PC-9 (cell line): ENCODE data around the gene TMEFF1.
"Not testable (repeated sequence)": the region's sequence is repeated elsewhere in the genome, so short reads cannot be mapped to it uniquely, and the experiment has no call there.

Experiments used
- EZH2 ChIP-seq: fragments of 200-600 bp; sonication (generic); IDR thresholded peaks from 2 replicates; pipeline ENCODE4 v1.8.0; 2017; ENCODE audit warnings: antibody characterized with exemption, low read depth
- TF ChIP-seq, protein P1 (sequence below): fragments of 200-600 bp; sonication (generic); conservative IDR thresholded peaks from 2 replicates; pipeline ENCODE4 v1.6.1; 2017; ENCODE audit warnings: mixed run types, antibody characterized with exemption, mild to moderate bottlenecking, moderate library complexity

DNA sequence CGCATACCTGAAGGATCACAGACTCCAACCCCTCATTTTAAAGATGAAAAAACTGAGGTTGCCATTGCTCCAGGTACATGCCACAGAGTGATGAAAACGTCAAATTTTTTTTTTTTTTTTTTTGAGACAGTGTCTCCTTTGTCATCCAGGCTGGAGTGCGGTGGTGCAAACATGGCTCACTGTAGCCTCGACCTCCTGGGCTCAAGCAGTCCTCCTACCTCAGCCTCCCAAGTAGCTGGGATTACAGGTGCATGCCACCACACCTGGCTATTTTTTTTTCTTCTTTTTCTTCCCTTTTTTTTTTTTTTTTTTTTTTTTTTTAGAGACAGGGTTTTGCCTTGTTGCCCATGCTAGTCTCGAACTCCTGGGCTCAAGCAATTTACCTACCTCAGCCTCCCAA, 32.5 kb upstream of the TMEFF1 start:
- TF ChIP-seq, protein P1, sequence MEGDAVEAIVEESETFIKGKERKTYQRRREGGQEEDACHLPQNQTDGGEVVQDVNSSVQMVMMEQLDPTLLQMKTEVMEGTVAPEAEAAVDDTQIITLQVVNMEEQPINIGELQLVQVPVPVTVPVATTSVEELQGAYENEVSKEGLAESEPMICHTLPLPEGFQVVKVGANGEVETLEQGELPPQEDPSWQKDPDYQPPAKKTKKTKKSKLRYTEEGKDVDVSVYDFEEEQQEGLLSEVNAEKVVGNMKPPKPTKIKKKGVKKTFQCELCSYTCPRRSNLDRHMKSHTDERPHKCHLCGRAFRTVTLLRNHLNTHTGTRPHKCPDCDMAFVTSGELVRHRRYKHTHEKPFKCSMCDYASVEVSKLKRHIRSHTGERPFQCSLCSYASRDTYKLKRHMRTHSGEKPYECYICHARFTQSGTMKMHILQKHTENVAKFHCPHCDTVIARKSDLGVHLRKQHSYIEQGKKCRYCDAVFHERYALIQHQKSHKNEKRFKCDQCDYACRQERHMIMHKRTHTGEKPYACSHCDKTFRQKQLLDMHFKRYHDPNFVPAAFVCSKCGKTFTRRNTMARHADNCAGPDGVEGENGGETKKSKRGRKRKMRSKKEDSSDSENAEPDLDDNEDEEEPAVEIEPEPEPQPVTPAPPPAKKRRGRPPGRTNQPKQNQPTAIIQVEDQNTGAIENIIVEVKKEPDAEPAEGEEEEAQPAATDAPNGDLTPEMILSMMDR = not testable (repeated sequence)
- not testable (repeated sequence) for TF ChIP-seq EZH2
